ENCODE data around the gene CPN2.

CPN2 gene

GRCh38 chr3:194369522-194370279, 18.6 kb upstream of the CPN2 start, which contains the start of gene LRRC15:
LRRC15 (minus strand) TSS chr3:194369743; CDS start chr3:194361043, 8,700 bp downstream.
- no peak within 1 kb of the TSS for H3K4me3 ChIP-seq (ENCODE audit: low read length)
- peaks cover 28% of the 10 kb centered on the region for H3K27me3 ChIP-seq (ENCODE audit: low read depth, low read length)
- no peaks in the 10 kb centered on the region for H4K20me1 ChIP-seq (ENCODE audit: insufficient read depth, low read length)
- no peak for TF ChIP-seq EZH2phosphoT487 (IDR thresholded peaks at IDR 0.05; ENCODE audit: low read depth)
- no peak within 1 kb of the TSS for H3K9ac ChIP-seq (ENCODE audit: low read length)
- no peak within 1 kb of the TSS for H3K4me2 ChIP-seq (ENCODE audit: low read length)
- no peak within 1 kb of the TSS for H2AFZ ChIP-seq (ENCODE audit: low read depth, low read length)
- no peaks in the 10 kb centered on the region for H3K36me3 ChIP-seq (replicated peaks; ENCODE audit: low read depth, low read length)
- no peaks in the 10 kb centered on the region for H3K79me2 ChIP-seq (ENCODE audit: low read length)
- H3K9me3 ChIP-seq (ENCODE audit: insufficient read depth, low read length), result no peaks in the 10 kb centered on the region
- peaks cover 10% of the 10 kb centered on the region for H3K4me1 ChIP-seq (ENCODE audit: low read length)
- H3K27ac ChIP-seq (ENCODE audit: low read length), result no peak within 1 kb of the TSS

DNA sequence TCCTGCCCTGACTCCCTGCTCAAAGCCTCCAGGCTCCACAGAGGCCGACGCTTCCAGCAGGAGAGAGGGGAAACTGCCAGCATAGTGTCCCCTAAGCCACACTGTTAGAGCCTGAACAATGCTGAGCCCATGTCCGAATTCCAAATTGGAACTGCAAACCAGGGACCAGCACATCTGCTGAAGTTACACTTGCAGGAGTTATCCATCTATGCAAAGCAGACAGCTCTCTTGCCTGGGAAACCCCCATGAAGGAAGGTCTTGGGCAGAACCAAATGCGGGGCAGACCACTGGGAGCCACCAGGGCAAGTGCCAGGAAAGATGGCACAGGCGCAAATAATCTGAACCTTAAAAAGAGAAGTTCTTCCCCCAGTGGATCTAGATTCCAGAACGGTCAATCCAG, 17.8 kb upstream of the CPN2 start:
- no peak overlapping the region for H3K4me2 ChIP-seq (ENCODE audit: low read length)
- H3K27me3 ChIP-seq (ENCODE audit: low read depth, low read length), result peaks cover 35% of the 10 kb centered on the region
- TF ChIP-seq EZH2phosphoT487 (IDR thresholded peaks at IDR 0.05; ENCODE audit: low read depth), result no peak
- TF ChIP-seq CTCF (IDR thresholded peaks at IDR 0.05; ENCODE audit: low read depth, low read length), result no peak

DNA sequence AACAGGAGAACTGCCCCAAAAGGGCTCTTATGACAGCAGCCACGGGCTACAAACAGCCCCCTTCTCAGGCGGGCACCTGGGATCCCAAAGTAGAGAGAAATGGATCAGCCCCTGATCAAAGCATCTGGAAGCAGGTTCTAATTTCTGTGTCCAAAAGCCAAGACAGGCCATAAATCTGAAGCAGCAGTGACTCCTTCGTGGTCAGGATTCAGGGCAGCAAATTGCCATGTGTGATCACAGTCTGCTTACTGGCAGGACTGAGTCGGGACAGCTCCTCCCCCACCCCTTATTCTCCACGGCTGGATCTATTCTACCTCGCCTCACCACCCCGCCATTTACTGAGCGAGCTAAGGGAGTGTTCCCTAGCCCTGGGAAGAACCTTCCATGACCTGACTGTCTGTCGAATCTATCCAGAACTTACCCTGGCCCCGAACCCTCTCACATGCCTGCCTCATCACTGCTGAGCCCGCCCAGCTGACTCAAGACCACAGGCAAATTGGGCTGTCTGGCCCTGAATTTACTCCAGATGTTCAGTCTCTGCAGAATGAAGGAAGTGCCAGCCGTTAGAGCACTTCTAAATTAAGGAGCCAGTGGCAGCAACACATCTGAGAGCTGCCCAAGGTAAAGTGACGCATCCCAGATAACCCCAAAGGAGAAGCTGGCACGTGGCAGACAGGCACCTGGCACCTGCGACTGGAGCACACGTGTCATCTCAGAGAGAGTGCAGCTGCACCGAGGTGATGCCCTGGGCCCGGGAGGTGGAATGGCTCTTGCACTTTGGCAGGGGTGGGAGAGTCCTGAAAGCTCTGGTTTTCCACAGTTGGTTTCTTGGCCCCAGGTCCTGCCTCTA, 17.1 kb upstream of the CPN2 start:
- no peak overlapping the region for H3K27ac ChIP-seq (ENCODE audit: low read length)
- no peak overlapping the region for H3K9ac ChIP-seq (ENCODE audit: low read length)

More for the DNA sequence above, 17.8 kb upstream of the CPN2 start:
- H2AFZ ChIP-seq (ENCODE audit: low read depth, low read length), result no peak overlapping the region
- H3K36me3 ChIP-seq (replicated peaks; ENCODE audit: low read depth, low read length), result no peaks in the 10 kb centered on the region
- no peaks in the 10 kb centered on the region for H4K20me1 ChIP-seq (ENCODE audit: insufficient read depth, low read length)
- H3K4me1 ChIP-seq (ENCODE audit: low read length), result peaks cover 10% of the 10 kb centered on the region
- H3K27ac ChIP-seq (ENCODE audit: low read length), result no peak overlapping the region
- H3K4me3 ChIP-seq (ENCODE audit: low read length), result no peak overlapping the region
- no peak overlapping the region for H3K9ac ChIP-seq (ENCODE audit: low read length)
- no peaks in the 10 kb centered on the region for H3K9me3 ChIP-seq (ENCODE audit: insufficient read depth, low read length)
- H3K79me2 ChIP-seq (ENCODE audit: low read length), result no peaks in the 10 kb centered on the region

DNA sequence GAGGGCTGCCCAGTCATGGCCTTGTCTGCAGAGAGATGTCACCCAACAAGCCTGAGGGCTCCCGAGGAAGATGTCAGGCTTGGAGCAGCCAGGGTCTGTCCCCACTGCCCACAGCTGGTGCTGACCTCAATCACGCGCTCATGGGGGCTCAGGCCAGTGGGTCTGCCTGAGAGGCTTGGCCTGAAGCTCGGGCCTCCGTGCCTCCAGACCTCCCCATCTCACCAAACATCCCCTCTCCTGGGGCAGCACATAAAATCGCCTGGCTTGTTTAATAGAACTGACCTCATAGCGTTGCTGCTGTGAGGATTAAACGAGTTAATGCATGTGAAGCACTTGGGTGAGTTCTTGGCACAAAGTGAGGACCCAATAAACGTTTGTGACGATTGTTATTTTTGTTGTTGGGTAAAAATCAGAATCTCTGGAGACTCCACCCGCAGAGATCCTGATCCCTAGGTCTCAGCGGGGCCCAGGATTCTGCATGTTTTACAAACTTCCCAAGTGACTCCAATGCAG, 14.9 kb upstream of the CPN2 start:
- Histone ChIP-seq H4K20me1 (ENCODE audit: insufficient read depth, low read length) (no peaks in the 10 kb centered on the region; the same call in 1 of the 2 replicates), H3K4me2 (ENCODE audit: low read length) (no peak overlapping the region), H3K4me3 (ENCODE audit: low read length) (no peak overlapping the region), H3K79me2 (ENCODE audit: low read length) (no peaks in the 10 kb centered on the region), H3K36me3 (replicated peaks; ENCODE audit: low read depth, low read length) (no peaks in the 10 kb centered on the region), H3K9ac (ENCODE audit: low read length) (no peak overlapping the region), H2AFZ (ENCODE audit: low read depth, low read length) (no peak overlapping the region), H3K9me3 (ENCODE audit: insufficient read depth, low read length) (no peaks in the 10 kb centered on the region), H3K27me3 (ENCODE audit: low read depth, low read length) (peaks cover 48% of the 10 kb centered on the region), H3K4me1 (ENCODE audit: low read length) (peaks cover 10% of the 10 kb centered on the region), H3K27ac (ENCODE audit: low read length) (no peak overlapping the region)
- TF ChIP-seq CTCF (IDR thresholded peaks at IDR 0.05; ENCODE audit: low read depth, low read length) (no peak), EZH2phosphoT487 (IDR thresholded peaks at IDR 0.05; ENCODE audit: low read depth) (no peak)

More for the DNA sequence above, 17.1 kb upstream of the CPN2 start:
- Histone ChIP-seq H3K79me2 (ENCODE audit: low read length) (no peaks in the 10 kb centered on the region), H3K4me3 (ENCODE audit: low read length) (no peak overlapping the region), H3K27me3 (ENCODE audit: low read depth, low read length) (peaks cover 41% of the 10 kb centered on the region), H3K9me3 (ENCODE audit: insufficient read depth, low read length) (no peaks in the 10 kb centered on the region), H2AFZ (ENCODE audit: low read depth, low read length) (no peak overlapping the region), H3K36me3 (replicated peaks; ENCODE audit: low read depth, low read length) (no peaks in the 10 kb centered on the region), H4K20me1 (ENCODE audit: insufficient read depth, low read length) (no peaks in the 10 kb centered on the region), H3K4me1 (ENCODE audit: low read length) (peaks cover 10% of the 10 kb centered on the region), H3K4me2 (ENCODE audit: low read length) (no peak overlapping the region)
- TF ChIP-seq EZH2phosphoT487 (IDR thresholded peaks at IDR 0.05; ENCODE audit: low read depth) (no peak), CTCF (IDR thresholded peaks at IDR 0.05; ENCODE audit: low read depth, low read length) (no peak)
